OCI-LY1 (cell line): ENCODE results near the gene KNSTRN.

ENCODE experiments used
- CTCF ChIP-seq: fragments of 200-600 bp; sonication (generic), shearing (Covaris generic); IDR thresholded peaks from 2 replicates; pipeline ENCODE4 v1.5.1; 2017; ENCODE audit warnings: mild to moderate bottlenecking, antibody characterized with exemption, low read length, moderate library complexity, mixed read lengths
- EZH2 ChIP-seq: fragments of 200-600 bp; sonication (generic), shearing (Covaris generic); IDR thresholded peaks from 2 replicates; pipeline ENCODE4 v1.8.0; 2017; ENCODE audit warnings: borderline replicate concordance, mixed run types, mild to moderate bottlenecking, antibody characterized with exemption, low read length, moderate library complexity, mixed read lengths

- TF ChIP-seq CTCF, result no peak
- no peak for TF ChIP-seq EZH2
Observed at GRCh38 chr15:40379374-40379773, 3.1 kb upstream of the KNSTRN start.
